Measurements from ENCODE around the gene PSMA2.

DNA sequence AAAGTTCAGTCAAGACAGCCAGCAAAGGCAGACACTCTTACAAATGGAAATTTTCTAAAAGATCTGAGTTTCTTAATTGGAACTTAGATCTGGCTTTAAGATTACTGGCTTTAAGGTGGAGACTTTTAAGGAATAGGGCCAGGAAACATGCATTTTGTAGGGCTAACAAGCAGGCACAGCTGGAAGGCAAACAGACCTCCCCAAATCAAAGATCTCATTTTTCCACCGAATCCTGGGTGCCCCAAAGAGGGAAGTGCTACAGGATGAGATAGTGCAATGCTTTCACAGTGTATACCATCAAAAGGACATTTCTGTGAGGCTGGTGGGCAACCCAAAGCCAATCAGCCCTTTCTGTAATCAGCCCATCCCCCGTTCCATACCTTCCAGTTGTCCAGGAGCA is 27.6 kb upstream of the PSMA2 start:
- TF ChIP-seq CTCF (conservative IDR thresholded peaks at IDR 0.05 in 1 of 2, IDR thresholded peaks at IDR 0.05 in 1 of 2; ENCODE audit: low read depth in 1 of 2, low read length in 2 of 2) (no peak), EZH2 (IDR thresholded peaks at IDR 0.05; ENCODE audit: low read length, missing control alignments) (no peak)

All from fibroblast of lung (primary cell).